Measurements from ENCODE around the gene IGFN1.

IGFN1 gene

DNA sequence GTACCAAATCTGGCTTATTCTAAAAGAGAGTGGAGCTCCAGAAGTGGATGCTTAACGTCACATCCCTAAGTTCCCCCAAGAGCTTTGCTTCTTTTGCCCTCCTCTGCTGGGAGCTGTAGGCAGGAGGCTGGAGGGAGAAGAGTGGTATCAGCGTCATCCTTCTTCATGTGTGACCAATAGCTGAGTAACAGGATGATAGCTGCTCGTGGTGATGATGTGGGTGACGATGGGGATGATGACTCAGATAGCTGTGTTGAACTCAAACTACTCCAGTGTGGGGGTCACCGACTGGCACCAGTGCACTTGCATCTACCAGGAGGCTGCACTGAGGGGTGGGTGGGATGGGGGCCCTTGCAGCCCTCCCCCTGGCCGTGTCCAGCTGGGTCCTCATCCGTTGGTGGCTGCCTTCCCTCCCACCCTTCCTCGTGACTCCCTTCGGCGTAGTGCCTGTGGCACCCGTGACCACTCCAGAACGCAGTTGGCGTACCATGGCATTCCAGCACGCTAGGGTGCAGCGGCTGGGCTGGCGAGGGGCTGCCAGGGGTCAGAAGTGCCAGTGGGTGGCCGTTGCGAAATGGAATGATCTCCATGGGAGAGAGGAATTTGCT is 1.1 kb downstream of the IGFN1 start:
- TF ChIP-seq, protein P1, sequence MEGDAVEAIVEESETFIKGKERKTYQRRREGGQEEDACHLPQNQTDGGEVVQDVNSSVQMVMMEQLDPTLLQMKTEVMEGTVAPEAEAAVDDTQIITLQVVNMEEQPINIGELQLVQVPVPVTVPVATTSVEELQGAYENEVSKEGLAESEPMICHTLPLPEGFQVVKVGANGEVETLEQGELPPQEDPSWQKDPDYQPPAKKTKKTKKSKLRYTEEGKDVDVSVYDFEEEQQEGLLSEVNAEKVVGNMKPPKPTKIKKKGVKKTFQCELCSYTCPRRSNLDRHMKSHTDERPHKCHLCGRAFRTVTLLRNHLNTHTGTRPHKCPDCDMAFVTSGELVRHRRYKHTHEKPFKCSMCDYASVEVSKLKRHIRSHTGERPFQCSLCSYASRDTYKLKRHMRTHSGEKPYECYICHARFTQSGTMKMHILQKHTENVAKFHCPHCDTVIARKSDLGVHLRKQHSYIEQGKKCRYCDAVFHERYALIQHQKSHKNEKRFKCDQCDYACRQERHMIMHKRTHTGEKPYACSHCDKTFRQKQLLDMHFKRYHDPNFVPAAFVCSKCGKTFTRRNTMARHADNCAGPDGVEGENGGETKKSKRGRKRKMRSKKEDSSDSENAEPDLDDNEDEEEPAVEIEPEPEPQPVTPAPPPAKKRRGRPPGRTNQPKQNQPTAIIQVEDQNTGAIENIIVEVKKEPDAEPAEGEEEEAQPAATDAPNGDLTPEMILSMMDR (IDR thresholded peaks at IDR 0.05): no peak

DNA sequence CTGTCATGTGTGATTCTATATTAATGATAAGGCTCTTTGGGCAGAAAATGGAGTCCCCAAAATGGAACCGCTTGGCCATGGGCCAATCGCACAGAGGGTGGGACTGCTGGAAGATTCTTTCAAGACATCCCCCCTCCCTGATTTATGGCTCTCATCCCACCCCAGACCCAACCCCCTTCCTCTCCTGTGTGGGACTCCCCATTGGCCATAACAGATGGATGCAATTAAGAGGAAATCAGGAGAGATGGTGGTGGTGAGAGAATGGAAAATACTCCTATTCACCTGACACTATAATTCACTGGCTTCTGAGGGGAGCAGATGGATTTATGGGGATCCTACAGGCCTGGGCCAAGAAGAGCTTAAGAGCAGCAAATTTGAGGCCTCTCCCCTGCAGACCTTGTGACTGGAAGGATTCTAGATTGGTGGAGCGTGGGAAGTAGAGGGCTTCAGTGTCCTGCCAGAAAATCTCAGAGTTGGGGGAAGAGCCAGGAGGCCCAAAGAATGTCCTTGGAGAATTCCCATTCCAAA is 1.7 kb downstream of the IGFN1 start:
- TF ChIP-seq, protein P1 (IDR thresholded peaks at IDR 0.05): no peak

DNA sequence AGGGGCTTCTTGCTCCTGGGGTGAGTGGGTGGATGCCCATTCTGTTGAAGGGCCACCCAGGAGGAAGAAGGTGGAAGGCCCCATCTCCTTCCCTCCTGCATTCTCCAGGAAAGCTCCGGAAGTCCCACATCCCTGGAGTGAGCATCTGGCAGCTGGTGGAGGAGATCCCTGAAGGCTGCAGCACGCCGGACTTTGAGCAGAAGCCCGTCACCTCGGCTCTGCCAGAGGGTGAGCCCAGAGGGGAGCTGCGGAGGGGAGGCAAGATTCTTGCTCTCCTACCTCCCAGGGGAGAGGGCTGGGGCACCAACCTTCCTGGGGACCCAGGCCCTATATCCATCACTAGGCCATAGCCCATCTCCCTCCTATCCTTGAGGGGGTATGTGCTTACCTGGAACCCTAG is 3.4 kb downstream of the IGFN1 start:
- TF ChIP-seq, protein P1 (IDR thresholded peaks at IDR 0.05): no peak

DNA sequence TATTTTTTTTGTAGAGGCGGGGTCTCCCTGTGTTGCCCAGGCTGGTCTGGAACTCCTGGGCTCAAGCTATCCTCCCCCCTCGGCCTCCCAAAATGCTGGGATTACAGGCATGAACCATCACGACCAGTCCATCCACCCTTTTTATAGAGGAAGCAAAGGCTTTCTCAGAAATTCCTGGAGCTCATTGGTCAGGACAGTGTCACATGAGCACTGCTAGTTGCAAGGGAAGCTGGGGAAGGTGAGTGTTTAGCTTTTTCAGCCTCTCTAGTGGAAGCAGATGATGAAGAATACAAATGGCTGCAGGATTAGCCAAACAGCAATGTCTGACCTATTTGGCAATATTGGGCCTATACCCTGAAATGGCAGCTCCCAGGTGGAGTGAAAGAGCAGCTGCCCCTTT is 8.0 kb downstream of the IGFN1 start:
- TF ChIP-seq, protein P1 (IDR thresholded peaks at IDR 0.05): no peak

DNA sequence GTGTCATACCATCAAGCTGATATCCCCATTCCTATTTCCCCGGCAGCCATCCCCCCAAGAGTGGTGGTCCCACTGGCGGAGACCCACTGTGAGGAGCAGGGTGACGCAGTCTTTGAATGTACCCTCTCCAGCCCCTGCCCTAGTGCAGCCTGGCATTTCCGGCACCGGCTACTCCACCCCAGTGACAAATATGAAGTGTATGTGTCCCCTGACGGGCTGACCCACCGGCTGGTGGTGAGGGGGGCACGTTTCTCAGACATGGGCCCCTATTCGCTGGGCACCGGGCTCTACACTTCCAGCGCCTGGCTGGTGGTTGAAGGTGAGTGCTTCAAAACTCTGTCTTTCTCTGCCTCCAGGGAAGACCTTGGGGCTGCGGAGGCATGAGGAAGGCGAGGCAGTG is 14.4 kb downstream of the IGFN1 start:
- TF ChIP-seq, protein P1 (IDR thresholded peaks at IDR 0.05): no peak

DNA sequence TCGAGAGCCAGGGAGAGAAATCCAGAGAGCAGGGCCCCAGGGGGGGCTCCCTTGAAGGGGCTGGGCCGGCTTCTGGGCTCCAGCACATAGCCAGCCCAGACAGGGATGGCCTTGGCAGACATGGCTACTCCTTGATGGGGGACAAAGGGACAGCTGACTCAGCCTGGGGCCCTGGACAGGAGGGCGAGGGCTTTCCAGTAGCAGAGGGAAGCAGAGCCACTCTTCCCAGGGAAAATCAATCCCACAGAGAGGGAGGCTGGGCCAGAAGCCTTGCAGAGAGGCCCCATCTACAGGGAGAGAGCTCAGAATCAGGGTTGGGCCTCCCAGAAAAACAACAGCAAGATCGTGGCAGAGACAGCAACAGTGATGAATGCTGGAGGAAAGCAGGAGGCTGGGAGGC is 15.6 kb downstream of the IGFN1 start:
- TF ChIP-seq, protein P1 (IDR thresholded peaks at IDR 0.05): no peak

DNA sequence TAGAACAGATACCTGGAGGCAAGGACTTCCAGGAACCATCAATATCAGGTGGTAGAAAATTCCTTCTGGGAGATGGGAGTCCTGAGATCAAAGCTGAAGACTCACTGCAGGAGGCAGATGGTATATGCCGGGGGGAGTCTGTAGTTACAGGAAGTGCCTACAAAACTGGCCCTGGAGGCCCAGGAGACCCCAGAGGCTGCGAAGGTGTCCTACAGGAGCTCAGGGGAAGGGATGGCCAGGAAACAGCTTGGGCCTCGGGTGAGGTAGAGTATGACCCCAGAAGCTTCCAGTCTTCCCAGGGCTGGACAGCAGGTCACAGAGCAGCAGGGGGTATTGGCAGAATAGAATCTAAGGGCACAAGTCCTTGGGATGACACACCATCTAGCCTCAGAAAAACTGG is 16.4 kb downstream of the IGFN1 start:
- TF ChIP-seq, protein P1 (IDR thresholded peaks at IDR 0.05): no peak

DNA sequence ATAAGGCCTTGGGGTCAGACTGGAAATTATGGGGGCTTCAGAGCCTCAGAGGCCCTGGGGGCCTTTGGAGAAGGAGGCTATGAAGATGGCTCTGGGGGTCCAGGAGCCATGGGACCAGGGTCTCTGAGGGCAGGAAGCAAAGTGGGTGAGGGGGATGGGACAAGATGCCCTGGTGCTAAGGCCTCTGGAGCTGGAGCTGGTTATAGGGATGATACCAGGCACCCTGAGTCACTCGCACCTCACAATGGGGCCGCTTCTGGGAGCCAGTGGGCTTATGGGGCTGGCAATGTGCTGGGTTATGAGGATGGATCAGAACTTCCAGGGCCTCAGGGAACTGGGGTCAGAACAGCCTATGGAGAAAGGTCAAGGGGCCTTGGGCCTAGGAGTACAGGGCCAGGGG is 17.6 kb downstream of the IGFN1 start:
- TF ChIP-seq, protein P1 (IDR thresholded peaks at IDR 0.05): no peak
